H9 (cell line): ENCODE measurements around the gene PRKAR2A. TPM values are rescaled to one million over a fixed set of nuclear protein-coding genes. Genes with fewer than 3 reads are reported as not detected.

Experiments
- DNase-seq: peaks from one replicate; pipeline ENCODE4 v3.0.0-alpha.2; 2017
- H2AFZ ChIP-seq: one replicate; pipeline ENCODE4 v1.6.1; 2013; ENCODE audit warnings: mild to moderate bottlenecking, low read length, control low read depth, moderate library complexity
- H2AK5ac ChIP-seq: 2 replicates; pipeline ENCODE4 v1.6.1; 2013; ENCODE audit warnings: low read length, control low read depth, mixed read lengths; ENCODE audit not compliant: insufficient read length
- H2BK120ac ChIP-seq: one replicate; pipeline ENCODE4 v1.6.1; 2013; ENCODE audit warnings: low read depth, mild to moderate bottlenecking, low read length, control low read depth, inconsistent platforms; ENCODE audit not compliant: poor library complexity, severe bottlenecking
- H2BK12ac ChIP-seq: 2 replicates; pipeline ENCODE4 v1.6.1; 2013; ENCODE audit warnings: low read length, control low read depth, mixed read lengths, low read depth; ENCODE audit not compliant: insufficient read length
- H2BK15ac ChIP-seq: 2 replicates; pipeline ENCODE4 v1.6.1; 2013; ENCODE audit warnings: low read depth, low read length, control low read depth
- H2BK20ac ChIP-seq: one replicate; pipeline ENCODE4 v1.6.1; 2013; ENCODE audit warnings: low read depth, mild to moderate bottlenecking, low read length, control low read depth, inconsistent platforms; ENCODE audit not compliant: poor library complexity, severe bottlenecking
- H2BK5ac ChIP-seq: 2 replicates; pipeline ENCODE4 v1.6.1; 2013; ENCODE audit warnings: low read length, control low read depth, mixed read lengths; ENCODE audit not compliant: insufficient read length
- H3K14ac ChIP-seq: 2 replicates; pipeline ENCODE4 v1.6.1; 2013; ENCODE audit warnings: low read length, control low read depth; ENCODE audit not compliant: insufficient read depth
- H3K18ac ChIP-seq: 2 replicates; pipeline ENCODE4 v1.6.1; 2013; ENCODE audit warnings: low read depth, mild to moderate bottlenecking, mixed read lengths, low read length, control low read depth; ENCODE audit not compliant: insufficient read length
- H3K23ac ChIP-seq: 2 replicates; pipeline ENCODE4 v1.6.1; 2013; ENCODE audit warnings: low read length, control low read depth, mixed read lengths, low read depth; ENCODE audit not compliant: insufficient read length
- H3K23me2 ChIP-seq: 2 replicates; pipeline ENCODE4 v1.6.1; 2013; ENCODE audit warnings: low read depth, mild to moderate bottlenecking, mixed read lengths, low read length, control low read depth; ENCODE audit not compliant: insufficient read length, poor library complexity, severe bottlenecking
- H3K27ac ChIP-seq: 2 replicates; pipeline ENCODE4 v1.5.1; 2013; ENCODE audit warnings: low read length, control low read depth, mixed read lengths, low read depth; ENCODE audit not compliant: insufficient read length
- H3K27me3 ChIP-seq: 2 replicates; pipeline ENCODE4 v1.6.1; 2013; ENCODE audit warnings: low read length, control low read depth, inconsistent platforms; ENCODE audit not compliant: insufficient read depth
- H3K4ac ChIP-seq: 2 replicates; pipeline ENCODE4 v1.6.1; 2013; ENCODE audit warnings: low read depth, mild to moderate bottlenecking, control low read depth, inconsistent platforms, low read length, moderate library complexity
- H3K4me1 ChIP-seq: 2 replicates; pipeline ENCODE4 v1.6.1; 2013; ENCODE audit warnings: low read length, control low read depth, inconsistent platforms; ENCODE audit not compliant: insufficient read depth
- H3K4me2 ChIP-seq: 2 replicates; pipeline ENCODE4 v1.6.1; 2013; ENCODE audit warnings: low read length, control low read depth, mixed read lengths; ENCODE audit not compliant: insufficient read length, insufficient read depth
- H3K56ac ChIP-seq: 2 replicates; pipeline ENCODE4 v1.6.1; 2013; ENCODE audit warnings: low read depth, mild to moderate bottlenecking, mixed read lengths, low read length, control low read depth; ENCODE audit not compliant: insufficient read length
- H3K79me1 ChIP-seq: 2 replicates; pipeline ENCODE4 v1.6.1; 2013; ENCODE audit warnings: low read depth, mild to moderate bottlenecking, moderate library complexity, low read length, control low read depth, inconsistent platforms; ENCODE audit not compliant: insufficient read depth, poor library complexity, severe bottlenecking
- H3K79me2 ChIP-seq: 2 replicates; pipeline ENCODE4 v1.6.1; 2013; ENCODE audit warnings: low read length, control low read depth, inconsistent platforms; ENCODE audit not compliant: insufficient read depth
- H3K9ac ChIP-seq: 2 replicates; pipeline ENCODE4 v1.6.1; 2013; ENCODE audit warnings: low read length, control low read depth, mixed read lengths; ENCODE audit not compliant: insufficient read length; ENCODE audit errors: extremely low read depth
- H3K9me3 ChIP-seq: one replicate; pipeline ENCODE4 v1.6.1; 2013; ENCODE audit warnings: low read depth, low read length, inconsistent platforms; ENCODE audit not compliant: control insufficient read depth
- H3T11ph ChIP-seq: one replicate; pipeline ENCODE4 v1.6.1; 2013; ENCODE audit warnings: mild to moderate bottlenecking, low read length, control low read depth, inconsistent platforms
- H4K20me1 ChIP-seq: one replicate; pipeline ENCODE4 v1.6.1; 2013; ENCODE audit not compliant: control insufficient read depth, insufficient read length, insufficient read depth
- H4K5ac ChIP-seq: 2 replicates; pipeline ENCODE4 v1.6.1; 2013; ENCODE audit warnings: low read depth, mild to moderate bottlenecking, mixed read lengths, low read length, control low read depth; ENCODE audit not compliant: insufficient read length
- H4K8ac ChIP-seq: replicated peaks from 2 replicates; pipeline ENCODE4 v1.6.1; 2013; ENCODE audit warnings: low read length, control low read depth, mixed read lengths, low read depth; ENCODE audit not compliant: insufficient read length
- H4K91ac ChIP-seq: 2 replicates; pipeline ENCODE4 v1.6.1; 2013; ENCODE audit warnings: low read depth, mild to moderate bottlenecking, moderate library complexity, mixed read lengths, low read length, control low read depth; ENCODE audit not compliant: insufficient read length
- H3K27ac Mint-ChIP-seq, 3 experiments: 2 replicates in 2 of 3; 3 replicates in 1 of 3; pipeline ENCODE4 v1.8.0; 2020 to 2021; ENCODE audit warnings: mixed read lengths in 3 of 3, mild to moderate bottlenecking in 1 of 3, moderate library complexity in 1 of 3
- H3K27me3 Mint-ChIP-seq: 2 replicates; pipeline ENCODE4 v1.8.0; 2021; ENCODE audit warnings: low read depth, mild to moderate bottlenecking, moderate library complexity, mixed read lengths
- H3K36me3 Mint-ChIP-seq, 3 experiments: 2 replicates in 2 of 3; 3 replicates in 1 of 3; pipeline ENCODE4 v1.8.0; 2020 to 2021; ENCODE audit warnings: low read depth in 3 of 3, mixed read lengths in 3 of 3; ENCODE audit not compliant: insufficient read depth in 1 of 3
- H3K4me1 Mint-ChIP-seq, 2 experiments: 2 replicates each; pipeline ENCODE4 v1.8.0; 2020; ENCODE audit warnings: mixed read lengths in 2 of 2
- H3K4me3 Mint-ChIP-seq, 2 experiments: 2 replicates in 1 of 2; 3 replicates in 1 of 2; pipeline ENCODE4 v1.8.0; 2020 to 2021; ENCODE audit warnings: mild to moderate bottlenecking in 2 of 2, mixed read lengths in 2 of 2, moderate library complexity in 1 of 2
- H3K9me3 Mint-ChIP-seq, 2 experiments: 2 replicates in 1 of 2; 3 replicates in 1 of 2; pipeline ENCODE4 v1.8.0; 2020; ENCODE audit warnings: mild to moderate bottlenecking in 2 of 2, mixed read lengths in 2 of 2, moderate library complexity in 1 of 2
- WGBS: extraction: QIAGEN DNeasy Blood & Tissue Kit; methylation state at CpG from one replicate; pipeline ENCODE4 v1.1.7; 2013; ENCODE audit warnings: missing lambda C conversion rate, low lambda C conversion rate, mixed read lengths; ENCODE audit not compliant: insufficient read length; ENCODE audit errors: extremely low coverage; 5-methylcytosine and 5-hydroxymethylcytosine counted together
- total RNA-seq: library from RNA; stranded (reverse); gene quantifications from 2 replicates; pipeline ENCODE4 v1.2.1, GENCODE V29; 2021
- TF ChIP-seq, protein P1 (sequence below): fragments of 200-600 bp; sonication (generic); conservative IDR thresholded peaks from 3 replicates; pipeline ENCODE4 v1.8.0; 2021; ENCODE audit warnings: antibody characterized with exemption, mild to moderate bottlenecking

Gene PRKAR2A
- total RNA-seq, 1 experiment from 2014 or later = 39.1 TPM

DNA sequence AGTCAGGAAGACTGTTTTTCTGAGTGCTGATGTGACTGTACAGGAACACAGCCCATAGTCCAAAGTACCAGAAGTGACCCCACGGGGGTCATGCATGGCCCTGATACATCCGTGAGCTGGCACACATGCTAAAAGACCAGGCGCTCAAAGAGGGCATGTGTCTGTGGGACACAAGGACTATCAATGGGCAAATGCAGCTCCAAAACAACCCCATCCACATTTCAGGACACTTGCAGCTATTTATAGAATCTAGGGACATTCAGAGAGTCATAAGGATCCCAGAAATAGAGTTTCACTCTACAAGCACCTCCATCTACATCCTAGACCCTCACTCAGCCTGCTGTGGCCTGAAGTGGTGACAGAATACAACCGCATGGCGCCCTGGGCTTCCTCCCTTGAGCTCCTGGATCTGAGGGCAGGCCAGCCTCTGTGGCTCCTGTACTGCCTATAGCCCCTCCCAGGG lies 34.0 kb upstream of the PRKAR2A start:
- no peak overlapping the region for H3T11ph ChIP-seq
- no peak overlapping the region for H3K23ac ChIP-seq
- no peak overlapping the region for H4K91ac ChIP-seq
- no peaks in the 10 kb centered on the region for H3K9me3 ChIP-seq
- no peak overlapping the region for H4K5ac ChIP-seq
- no peaks in the 10 kb centered on the region; the same call in 1 of the 2 replicates for H3K27me3 Mint-ChIP-seq
- no peak for DNase-seq
- no peak overlapping the region for H3K4ac ChIP-seq
- H3K79me1 ChIP-seq = no peaks in the 10 kb centered on the region
- no peak overlapping the region for H3K56ac ChIP-seq
- no peaks in the 10 kb centered on the region for H3K79me2 ChIP-seq
- no peak overlapping the region for H3K27ac ChIP-seq
- no peak overlapping the region for H3K27ac Mint-ChIP-seq
- H3K4me1 Mint-ChIP-seq = no peaks in the 10 kb centered on the region
- H3K4me3 Mint-ChIP-seq = no peak overlapping the region
- no peak overlapping the region for H2BK15ac ChIP-seq
- H2BK12ac ChIP-seq = no peak overlapping the region
- H3K36me3 Mint-ChIP-seq = 0 out of 7 replicates have a peak, but pooled peaks cover 0 to 2% (median 0%) of the 10 kb centered on the region in 3 experiments
- no peaks in the 10 kb centered on the region for H3K27me3 ChIP-seq
- no peaks in the 10 kb centered on the region for H4K20me1 ChIP-seq
- no peak overlapping the region for H2AK5ac ChIP-seq
- no peak overlapping the region for H2BK20ac ChIP-seq
- H3K4me1 ChIP-seq = no peaks in the 10 kb centered on the region
- no peak overlapping the region for H2AFZ ChIP-seq
- H3K23me2 ChIP-seq = no peaks in the 10 kb centered on the region
- no peak overlapping the region for H3K18ac ChIP-seq
- TF ChIP-seq, protein P1, sequence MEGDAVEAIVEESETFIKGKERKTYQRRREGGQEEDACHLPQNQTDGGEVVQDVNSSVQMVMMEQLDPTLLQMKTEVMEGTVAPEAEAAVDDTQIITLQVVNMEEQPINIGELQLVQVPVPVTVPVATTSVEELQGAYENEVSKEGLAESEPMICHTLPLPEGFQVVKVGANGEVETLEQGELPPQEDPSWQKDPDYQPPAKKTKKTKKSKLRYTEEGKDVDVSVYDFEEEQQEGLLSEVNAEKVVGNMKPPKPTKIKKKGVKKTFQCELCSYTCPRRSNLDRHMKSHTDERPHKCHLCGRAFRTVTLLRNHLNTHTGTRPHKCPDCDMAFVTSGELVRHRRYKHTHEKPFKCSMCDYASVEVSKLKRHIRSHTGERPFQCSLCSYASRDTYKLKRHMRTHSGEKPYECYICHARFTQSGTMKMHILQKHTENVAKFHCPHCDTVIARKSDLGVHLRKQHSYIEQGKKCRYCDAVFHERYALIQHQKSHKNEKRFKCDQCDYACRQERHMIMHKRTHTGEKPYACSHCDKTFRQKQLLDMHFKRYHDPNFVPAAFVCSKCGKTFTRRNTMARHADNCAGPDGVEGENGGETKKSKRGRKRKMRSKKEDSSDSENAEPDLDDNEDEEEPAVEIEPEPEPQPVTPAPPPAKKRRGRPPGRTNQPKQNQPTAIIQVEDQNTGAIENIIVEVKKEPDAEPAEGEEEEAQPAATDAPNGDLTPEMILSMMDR = no peak
- H3K14ac ChIP-seq = no peak overlapping the region
- H4K8ac ChIP-seq = no peak overlapping the region
- H3K9ac ChIP-seq = no peak overlapping the region
- H2BK120ac ChIP-seq = no peak overlapping the region
- H3K4me2 ChIP-seq = no peak overlapping the region
- H2BK5ac ChIP-seq = no peak overlapping the region
- WGBS = no CpG with 5 or more reads among the region's 5 CpGs
- no peaks in the 10 kb centered on the region for H3K9me3 Mint-ChIP-seq
